Measurements from ENCODE around the gene EPHB2. TPM values are rescaled to one million over a fixed set of nuclear protein-coding genes. Genes with fewer than 3 reads are reported as not detected.

Gene EPHB2
- total RNA-seq, 1 donor from 2014 or later, result not detected

- intact Hi-C loops (cut with micrococcal nuclease), result no loop called here
Observed at GRCh38 chr1:22910986-22911651, 200.5 kb downstream of the EPHB2 start.

- intact Hi-C loops (cut with micrococcal nuclease), result no loop called here
Observed at GRCh38 chr1:22912311-22912710, 201.7 kb downstream of the EPHB2 start.

GRCh38 chr1:22913421-22914141 is 202.9 kb downstream of the EPHB2 start:
- intact Hi-C loops (cut with micrococcal nuclease), result no loop called here

DNA sequence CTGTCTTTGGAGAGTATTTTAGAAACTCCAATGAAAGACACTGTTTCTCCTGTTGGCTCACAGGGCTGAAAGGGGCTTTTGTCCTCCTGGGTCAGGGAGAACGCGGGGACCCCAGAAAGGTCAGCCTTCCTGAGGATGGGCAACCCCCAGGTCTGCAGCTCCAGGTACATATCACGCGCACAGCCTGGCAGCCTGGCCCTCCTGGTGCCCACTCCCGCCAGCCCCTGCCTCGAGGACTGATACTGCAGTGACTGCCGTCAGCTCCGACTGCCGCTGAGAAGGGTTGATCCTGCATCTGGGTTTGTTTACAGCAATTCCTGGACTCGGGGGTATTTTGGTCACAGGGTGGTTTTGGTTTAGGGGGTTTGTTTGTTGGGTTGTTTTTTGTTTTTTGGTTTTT is 203.5 kb downstream of the EPHB2 start:
- intact Hi-C loops (cut with micrococcal nuclease), result no loop called here

DNA sequence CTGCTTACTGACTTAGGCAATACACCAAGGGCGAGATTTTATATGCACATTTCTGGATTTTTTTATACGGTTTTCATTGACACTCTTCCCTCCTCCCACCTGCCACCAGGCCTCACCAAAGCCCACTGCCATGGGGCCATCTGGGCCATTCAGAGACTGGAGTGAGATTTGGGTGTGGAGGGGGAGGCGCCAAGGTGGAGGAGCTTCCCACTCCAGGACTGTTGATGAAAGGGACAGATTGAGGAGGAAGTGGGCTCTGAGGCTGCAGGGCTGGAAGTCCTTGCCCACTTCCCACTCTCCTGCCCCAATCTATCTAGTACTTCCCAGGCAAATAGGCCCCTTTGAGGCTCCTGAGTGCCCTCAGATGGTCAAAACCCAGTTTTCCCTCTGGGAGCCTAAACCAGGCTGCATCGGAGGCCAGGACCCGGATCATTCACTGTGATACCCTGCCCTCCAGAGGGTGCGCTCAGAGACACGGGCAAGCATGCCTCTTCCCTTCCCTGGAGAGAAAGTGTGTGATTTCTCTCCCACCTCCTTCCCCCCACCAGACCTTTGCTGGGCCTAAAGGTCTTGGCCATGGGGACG is 204.1 kb downstream of the EPHB2 start:
- intact Hi-C loops (cut with micrococcal nuclease), result no loop called here

- intact Hi-C loops (cut with micrococcal nuclease), result no loop called here
Observed at GRCh38 chr1:22915231-22915630, 204.6 kb downstream of the EPHB2 start.

DNA sequence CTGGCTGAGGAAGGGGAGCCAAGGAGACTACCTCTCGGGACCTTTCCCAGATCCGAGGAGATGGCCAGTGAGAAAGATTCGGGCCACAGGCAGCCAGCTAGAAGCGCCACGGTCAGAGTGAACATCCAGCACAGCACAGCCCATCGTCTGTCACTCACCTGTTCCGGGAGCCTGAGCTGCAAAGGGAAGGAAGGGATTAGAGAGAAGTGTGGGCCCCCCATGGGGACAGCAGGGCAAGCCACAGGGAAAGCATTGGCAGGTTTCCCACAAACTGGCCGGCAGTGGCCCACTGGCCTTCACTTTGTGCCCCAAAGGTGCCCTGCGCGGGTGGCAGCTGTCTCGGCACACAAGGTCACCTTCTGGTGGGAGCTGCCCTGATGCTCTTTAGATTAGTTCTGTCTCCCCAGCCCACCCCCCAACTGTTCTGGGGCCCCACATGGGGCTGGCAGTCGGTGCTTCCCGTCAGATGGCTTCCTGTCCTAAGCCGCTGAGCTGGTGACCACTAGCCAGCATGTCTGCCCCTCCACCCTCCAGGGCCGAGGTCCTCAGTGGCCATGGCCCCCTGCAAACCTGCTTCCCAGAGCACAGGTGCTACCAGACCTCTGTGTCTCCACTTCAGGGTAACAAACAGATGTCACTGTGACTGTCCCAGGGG is 205.3 kb downstream of the EPHB2 start:
- intact Hi-C loops (cut with micrococcal nuclease), result no loop called here

DNA sequence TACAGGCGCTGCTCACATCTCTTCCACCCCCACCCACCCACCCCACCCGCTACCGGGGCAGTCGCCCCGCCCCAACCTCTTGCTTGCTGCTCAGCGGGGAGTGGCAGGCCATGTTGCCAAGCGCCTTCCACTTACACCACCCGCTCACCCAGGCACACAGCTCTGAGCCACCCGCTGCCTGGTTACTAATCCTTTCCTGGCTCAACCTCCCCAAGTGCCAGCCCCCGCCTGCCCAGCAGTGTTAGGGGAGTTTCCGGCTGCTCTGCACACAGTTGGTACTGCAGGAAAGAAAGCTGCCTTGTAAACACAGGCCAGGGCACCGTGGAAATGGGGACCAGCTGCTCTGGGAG is 205.8 kb downstream of the EPHB2 start:
- intact Hi-C loops (cut with micrococcal nuclease), result no loop called here

DNA sequence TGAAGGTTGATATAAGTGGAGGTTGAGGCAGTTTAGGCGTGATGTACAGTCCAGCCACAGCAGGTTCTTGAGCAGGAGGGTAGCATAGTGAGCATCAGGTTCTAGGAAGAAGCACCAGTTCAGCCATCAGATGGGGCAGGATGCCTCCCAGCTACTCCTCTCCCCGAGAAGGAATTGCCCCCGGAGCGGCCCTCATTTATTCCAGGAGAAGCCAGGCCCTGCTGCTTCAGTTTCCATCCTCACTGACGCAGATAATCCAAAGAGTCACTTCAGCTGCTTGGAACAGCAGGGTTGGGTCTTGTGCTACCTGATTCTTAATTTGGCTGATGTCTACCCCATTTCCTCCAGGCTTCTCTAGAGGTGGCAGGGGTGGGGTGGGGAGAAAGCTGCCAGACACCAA is 207.3 kb downstream of the EPHB2 start:
- intact Hi-C loops (cut with micrococcal nuclease), result no loop called here

- intact Hi-C loops (cut with micrococcal nuclease), result no loop called here
Observed at GRCh38 chr1:22918644-22919043, 208.0 kb downstream of the EPHB2 start.

DNA sequence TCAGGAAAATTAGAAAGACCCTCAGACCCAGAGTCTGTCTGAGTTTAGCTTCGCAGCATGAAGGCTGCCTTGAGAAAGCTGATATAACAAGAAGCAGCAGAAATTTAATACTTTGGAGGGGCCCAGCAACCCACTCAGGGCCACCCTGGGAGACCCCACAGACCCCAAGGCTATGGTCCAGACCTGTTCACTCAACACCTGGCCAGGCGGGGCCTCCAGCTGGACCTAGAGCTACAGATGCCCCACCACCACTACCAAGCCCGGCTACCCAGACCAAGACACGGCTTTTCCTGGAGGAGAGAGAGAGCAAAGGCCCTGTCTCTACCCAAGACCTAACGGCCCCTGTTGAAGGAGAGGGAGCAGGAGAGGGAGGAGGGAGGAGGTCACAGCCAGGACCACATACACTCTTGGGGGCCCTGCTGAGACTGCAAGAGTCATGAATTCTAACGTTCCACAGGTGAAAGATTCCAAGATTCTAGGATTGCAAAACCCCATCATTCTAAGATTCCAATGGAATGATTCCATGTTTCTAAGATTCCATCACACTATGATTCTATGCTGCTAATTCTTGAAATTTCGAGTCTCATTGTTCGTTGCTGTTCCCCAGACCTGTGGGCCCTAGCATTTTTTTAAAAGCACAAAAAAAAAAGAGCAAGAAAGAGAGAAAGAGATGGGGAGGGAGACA is 208.8 kb downstream of the EPHB2 start:
- intact Hi-C loops (cut with micrococcal nuclease), result no loop called here

DNA sequence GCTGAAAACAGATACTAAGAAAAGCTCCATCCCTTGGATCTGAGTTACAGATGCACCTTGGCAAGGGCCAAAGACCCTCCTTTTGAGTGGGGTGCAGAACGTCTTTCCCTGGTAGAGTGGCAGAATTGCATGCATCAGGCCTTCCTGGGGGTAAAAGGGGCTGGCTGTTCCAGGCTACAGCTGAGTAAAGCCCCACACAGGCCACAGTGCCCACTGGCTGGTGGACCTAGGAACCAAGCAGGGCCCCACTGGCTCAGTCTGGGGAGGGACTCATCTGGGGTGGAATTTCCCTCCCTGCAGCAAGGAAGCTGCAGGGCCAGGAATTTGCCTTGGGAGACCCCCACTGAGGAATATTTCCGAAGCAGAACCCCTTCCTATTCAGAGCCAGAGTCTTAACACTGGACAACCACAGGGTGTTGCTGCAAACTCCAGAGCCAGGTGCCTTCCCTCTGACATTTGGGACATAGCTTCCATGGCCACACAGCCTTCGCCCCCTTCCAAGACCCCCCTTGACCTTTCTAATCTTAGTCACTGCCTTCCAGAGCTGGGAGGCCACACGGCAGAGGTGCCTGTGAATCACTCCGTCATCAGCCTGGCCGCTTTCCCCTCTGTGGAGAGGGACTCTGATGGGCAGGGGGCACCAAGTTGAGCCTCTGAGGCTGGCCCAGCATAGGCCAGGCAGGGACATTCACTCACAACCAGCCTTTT is 209.5 kb downstream of the EPHB2 start:
- intact Hi-C loops (cut with micrococcal nuclease), result no loop called here

DNA sequence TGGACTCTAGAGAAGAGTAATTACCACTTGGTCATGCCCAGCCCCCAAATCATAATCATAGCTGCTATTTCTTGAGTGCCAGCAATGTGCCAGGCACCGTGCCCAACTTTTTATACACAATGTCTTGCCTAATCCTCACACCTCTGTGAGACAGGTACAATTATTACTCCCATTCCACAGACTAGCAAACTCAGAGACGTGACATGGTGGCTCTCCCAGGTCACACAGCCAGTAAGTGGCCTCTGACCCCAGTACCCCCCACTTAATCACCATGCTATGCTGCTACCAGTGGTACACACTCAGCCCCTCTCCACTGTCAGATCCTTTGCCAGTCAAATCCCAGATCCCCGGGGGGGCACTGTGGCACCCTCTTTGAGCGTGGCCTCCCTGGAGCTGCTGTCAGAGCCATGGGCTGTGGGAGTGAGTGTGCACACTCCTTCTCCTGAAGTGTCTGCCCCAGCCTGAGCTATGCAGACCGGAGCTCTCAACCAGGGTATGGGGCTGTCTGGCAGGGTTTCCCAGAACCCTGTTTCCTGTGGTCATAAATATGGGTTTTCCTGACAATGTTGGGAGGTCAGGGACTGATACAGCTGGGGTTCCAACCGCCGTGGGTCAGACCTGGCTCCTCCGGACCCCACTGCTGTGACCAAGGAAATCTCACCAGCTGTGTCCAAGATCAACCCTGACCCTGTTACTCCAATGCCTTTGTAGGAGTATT is 210.3 kb downstream of the EPHB2 start:
- intact Hi-C loops (cut with micrococcal nuclease), result no loop called here

DNA sequence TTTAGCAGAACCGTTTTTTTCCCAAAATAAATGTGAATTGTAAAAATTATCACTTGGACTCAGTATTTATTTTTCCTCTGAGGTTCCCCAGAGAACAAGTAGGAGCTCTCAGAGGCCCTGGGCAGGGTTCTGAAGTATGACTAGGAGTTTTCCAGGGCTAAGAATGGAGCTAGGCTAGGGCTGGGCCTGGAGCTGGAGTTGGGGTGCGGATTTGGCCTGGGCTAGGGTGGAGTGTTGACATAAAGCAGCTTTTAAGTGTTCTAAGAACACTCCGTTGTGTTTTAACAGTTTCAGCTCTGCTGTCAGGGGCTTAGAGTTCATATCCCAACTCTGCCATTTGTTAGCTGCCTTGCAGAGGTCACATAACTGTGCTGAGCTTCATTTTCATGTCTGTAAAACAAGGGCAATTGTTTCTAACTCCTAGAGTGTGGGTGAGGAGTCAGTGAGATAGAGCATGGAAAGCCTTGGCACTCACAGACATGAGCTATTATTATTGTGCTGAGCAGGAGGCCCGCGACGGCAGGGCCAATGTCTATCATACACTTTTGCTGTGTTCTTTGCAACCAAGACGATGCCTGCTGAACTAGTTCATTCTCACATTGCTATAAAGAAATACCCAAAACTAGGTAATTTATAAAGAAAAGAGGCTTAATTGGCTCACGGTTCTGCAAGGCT is 210.9 kb downstream of the EPHB2 start:
- intact Hi-C loops (cut with micrococcal nuclease), result no loop called here

DNA sequence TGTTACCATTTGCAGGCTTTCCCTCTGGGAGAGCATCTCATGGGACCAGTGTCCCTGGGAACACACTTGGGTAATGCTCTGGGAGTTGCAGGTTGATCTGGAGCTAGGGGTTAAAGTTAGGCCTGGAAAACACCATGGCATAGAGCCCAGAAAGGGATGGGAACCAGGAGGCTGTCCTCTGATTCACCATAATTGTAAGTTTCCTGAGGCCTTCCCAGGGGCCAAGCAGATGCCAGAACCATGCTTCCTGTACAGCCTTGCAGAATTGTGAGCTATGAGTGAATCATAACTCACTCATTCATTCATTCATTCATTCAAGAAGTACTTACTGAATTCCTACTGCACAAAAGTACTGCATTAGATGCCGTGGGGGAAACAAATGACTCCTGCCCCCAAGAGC is 212.0 kb downstream of the EPHB2 start:
- intact Hi-C loops (cut with micrococcal nuclease), result no loop called here

GRCh38 chr1:22925111-22925510 is 214.5 kb downstream of the EPHB2 start:
- intact Hi-C loops (cut with micrococcal nuclease), result no loop called here

GRCh38 chr1:22930240-22930912 is 219.7 kb downstream of the EPHB2 start:
- intact Hi-C loops (cut with micrococcal nuclease), result loop anchor here (1.0 kb wide), 1 partner anchor 226 kb away; no protein-coding TSS in a partner anchor

DNA sequence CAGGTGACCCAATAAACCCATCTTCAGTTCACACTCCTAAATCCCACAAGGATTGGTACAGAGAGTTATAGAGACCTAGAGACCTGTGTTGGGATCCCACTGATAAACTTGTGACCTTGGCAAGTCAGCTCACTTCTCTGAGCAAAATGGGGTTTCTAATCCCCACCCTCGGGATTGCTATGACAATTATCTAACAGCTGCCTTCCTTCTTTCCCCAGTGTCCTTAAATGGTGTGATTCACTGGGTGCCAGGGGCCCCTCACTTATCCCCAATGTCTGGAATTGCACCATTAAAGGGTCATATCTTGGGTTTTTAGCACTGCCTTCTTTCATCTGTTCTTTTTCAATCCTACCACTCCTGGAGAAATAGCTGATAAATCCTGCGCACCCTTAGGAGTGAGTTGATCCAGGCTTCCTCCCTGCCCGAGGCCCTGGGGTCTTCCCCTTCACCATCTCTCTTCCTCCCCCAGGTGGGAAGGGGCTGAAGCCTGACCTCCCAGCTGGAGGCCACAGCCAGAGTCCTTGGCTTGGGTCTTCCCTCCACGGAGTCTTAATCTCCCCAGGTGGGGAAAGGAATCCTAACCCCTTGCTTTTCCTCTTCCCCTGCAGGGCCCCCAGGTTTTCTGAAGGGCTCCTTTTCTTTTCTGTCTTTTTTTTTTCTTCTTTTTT is 222.3 kb downstream of the EPHB2 start:
- intact Hi-C loops (cut with micrococcal nuclease), result no loop called here

- intact Hi-C loops (cut with micrococcal nuclease), result no loop called here
Observed at GRCh38 chr1:22935433-22935832, 224.8 kb downstream of the EPHB2 start.
